ENCODE measurements around the gene ZNF467.

- TF ChIP-seq EZH2 (IDR thresholded peaks at IDR 0.05; ENCODE audit: borderline replicate concordance, low read depth, low read length, severe bottlenecking), result no peak
- no peak for TF ChIP-seq CTCF (IDR thresholded peaks at IDR 0.05; ENCODE audit: borderline replicate concordance, extremely low read depth, low read length, poor library complexity, severe bottlenecking)
Measured at GRCh38 chr7:149817836-149818535, 44.6 kb upstream of the ZNF467 start.
